Liver (tissue), 9 donors: Measurements from ENCODE around the gene IER5. TPM values are rescaled to one million over a fixed set of nuclear protein-coding genes. Genes with fewer than 3 reads are reported as not detected.

Experiments
- DNase-seq: peaks from one replicate; pipeline ENCODE4 v3.0.0-alpha.2; 2017; ENCODE audit warnings: low spot score
- H3K27ac ChIP-seq, 2 donors: one replicate each; pipeline ENCODE4 v1.7.0; 2013; ENCODE audit warnings: inconsistent platforms in 2 of 2, low read length in 2 of 2, control low read depth in 1 of 2, low read depth in 1 of 2, mild to moderate bottlenecking in 1 of 2
- H3K27me3 ChIP-seq, 4 donors: one replicate each; pipeline versions ENCODE4 v1.6.1 to v1.7.0; 2013; ENCODE audit warnings: low read length in 3 of 4, inconsistent platforms in 1 of 4, mild to moderate bottlenecking in 1 of 4, moderate library complexity in 1 of 4; ENCODE audit not compliant: control insufficient read depth in 4 of 4, insufficient read depth in 4 of 4
- H3K36me3 ChIP-seq, 4 donors: one replicate each; pipeline versions ENCODE4 v1.6.1 to v1.7.0; 2013; ENCODE audit warnings: low read length in 3 of 4, mild to moderate bottlenecking in 3 of 4, low read depth in 1 of 4, moderate library complexity in 1 of 4; ENCODE audit not compliant: control insufficient read depth in 4 of 4, insufficient read depth in 3 of 4
- H3K4me1 ChIP-seq, 4 donors: one replicate each; pipeline versions ENCODE4 v1.6.1 to v1.7.0; 2013; ENCODE audit warnings: low read length in 3 of 4, mild to moderate bottlenecking in 3 of 4, moderate library complexity in 1 of 4; ENCODE audit not compliant: control insufficient read depth in 4 of 4, insufficient read depth in 4 of 4
- H3K4me3 ChIP-seq, 3 donors: one replicate each; pipeline versions ENCODE4 v1.6.1 to v1.7.0; 2013; ENCODE audit warnings: low read length in 3 of 3, control low read depth in 1 of 3, low read depth in 1 of 3, mild to moderate bottlenecking in 1 of 3
- H3K9ac ChIP-seq, 2 donors: one replicate each; pipeline ENCODE4 v1.7.0; 2013; ENCODE audit warnings: low read length in 2 of 2, mild to moderate bottlenecking in 2 of 2, moderate library complexity in 2 of 2, control low read depth in 1 of 2, low read depth in 1 of 2
- H3K9me3 ChIP-seq, 4 donors: one replicate each; pipeline versions ENCODE4 v1.6.1 to v1.7.0; 2013; ENCODE audit warnings: low read length in 3 of 4; ENCODE audit not compliant: control insufficient read depth in 4 of 4
- EGR1 ChIP-seq, 2 donors: IDR thresholded peaks; 2 replicates each; pipeline ENCODE4 v1.6.1; 2016 to 2018; ENCODE audit warnings: antibody characterized with exemption in 2 of 2, low read depth in 2 of 2
- FOXA1 ChIP-seq: IDR thresholded peaks from 2 replicates; pipeline ENCODE4 v1.6.1; 2016; ENCODE audit warnings: antibody characterized with exemption
- FOXA2 ChIP-seq: IDR thresholded peaks from 2 replicates; pipeline ENCODE4 v1.6.1; 2016; ENCODE audit warnings: antibody characterized with exemption
- GABPA ChIP-seq, 2 donors: IDR thresholded peaks in 1 of 2; conservative IDR thresholded peaks in 1 of 2; 2 replicates each; pipeline ENCODE4 v1.6.1; 2016; ENCODE audit warnings: antibody characterized with exemption in 2 of 2, mild to moderate bottlenecking in 1 of 2, moderate library complexity in 1 of 2
- HNF4A ChIP-seq, 2 donors: conservative IDR thresholded peaks; 2 replicates each; pipeline ENCODE4 v1.6.1; 2016; ENCODE audit warnings: antibody characterized with exemption in 2 of 2, mild to moderate bottlenecking in 2 of 2
- HNF4G ChIP-seq: IDR thresholded peaks from 2 replicates; pipeline ENCODE4 v1.6.1; 2016; ENCODE audit warnings: antibody characterized with exemption
- JUND ChIP-seq, 2 donors: IDR thresholded peaks; 2 replicates each; pipeline ENCODE4 v1.6.1; 2016; ENCODE audit warnings: antibody characterized with exemption in 2 of 2
- NR2F2 ChIP-seq: IDR thresholded peaks from 2 replicates; pipeline ENCODE4 v1.6.1; 2016; ENCODE audit warnings: antibody characterized with exemption
- RAD21 ChIP-seq, 2 donors: IDR thresholded peaks; 2 replicates each; pipeline ENCODE4 v1.6.1; 2016; ENCODE audit warnings: antibody characterized with exemption in 2 of 2, mild to moderate bottlenecking in 2 of 2
- REST ChIP-seq: IDR thresholded peaks from 2 replicates; pipeline ENCODE4 v1.6.1; 2016; ENCODE audit warnings: antibody characterized with exemption, mild to moderate bottlenecking
- RXRA ChIP-seq, 2 donors: IDR thresholded peaks; 2 replicates each; pipeline ENCODE4 v1.6.1; 2017 to 2018; ENCODE audit warnings: antibody characterized with exemption in 2 of 2, mild to moderate bottlenecking in 1 of 2
- SP1 ChIP-seq: IDR thresholded peaks from 2 replicates; pipeline ENCODE4 v1.6.1; 2018; ENCODE audit warnings: antibody characterized with exemption, mild to moderate bottlenecking
- TAF1 ChIP-seq: conservative IDR thresholded peaks from 2 replicates; pipeline ENCODE4 v1.6.1; 2016; ENCODE audit warnings: antibody characterized with exemption, mild to moderate bottlenecking
- YY1 ChIP-seq: IDR thresholded peaks from 2 replicates; pipeline ENCODE4 v1.6.1; 2016; ENCODE audit warnings: antibody characterized with exemption, mild to moderate bottlenecking
- WGBS: extraction: QIAGEN DNeasy Blood & Tissue Kit; methylation state at CpG from one replicate; pipeline ENCODE4 v1.1.7; 2013; 5-methylcytosine and 5-hydroxymethylcytosine counted together
- polyA plus RNA-seq, 2 donors: library from polyadenylated mRNA; stranded (reverse) in 1 of 2; unstranded in 1 of 2; fragments of 200-250 nt in 1 of 2; fragments of >200 nt in 1 of 2; fragmentation: Nextera tagmentation in 1 of 2; extraction: Ambion mirVana in 1 of 2; gene quantifications; one replicate each; pipeline versions ENCODE4 v1.2.1 to v1.2.3, GENCODE V29; 2013 to 2015
- total RNA-seq, 2 donors: library from RNA; depleted of rRNA; stranded (reverse); fragments of >200 nt; gene quantifications; one replicate each; pipeline ENCODE4 v1.2.3, GENCODE V29; 2014
- TF ChIP-seq, protein P1 (sequence below): fragments of 150-350 bp; IDR thresholded peaks from 2 replicates; pipeline ENCODE4 v1.5.1; 2017; ENCODE audit warnings: improper control_type of control experiment, low read depth, low read length; ENCODE audit not compliant: missing input control
- TF ChIP-seq, protein P2 (sequence below): IDR thresholded peaks from 2 replicates; pipeline ENCODE4 v1.6.1; 2016; ENCODE audit warnings: antibody characterized with exemption
- TF ChIP-seq, protein P3 (sequence below): IDR thresholded peaks from 2 replicates; pipeline ENCODE4 v1.6.1; 2016; ENCODE audit warnings: antibody characterized with exemption
- TF ChIP-seq, protein P4 (sequence below): IDR thresholded peaks from 2 replicates; pipeline ENCODE4 v1.6.1; 2016; ENCODE audit warnings: antibody characterized with exemption
- donor health status: healthy.
- donor health status: healthy.
- donor health status: healthy.
- donor health status: healthy.
- donor health status: healthy.

IER5 gene
- total and polyA plus RNA-seq, 4 donors, result 0.56 to 8.4 (median 2.4) TPM

- DNase-seq, result no peak
- WGBS, result 83% methylated on average over 8 of the region's 8 CpGs
- Histone ChIP-seq H3K9me3 (no peaks in the 10 kb centered on the region), H3K27ac (no peak overlapping the region), H3K27me3 (no peaks in the 10 kb centered on the region), H3K36me3 (no peaks in the 10 kb centered on the region), H3K4me3 (no peak overlapping the region), H3K9ac (no peak overlapping the region), H3K4me1 (peaks cover 0 to 35% (median 16%) of the 10 kb centered on the region in 4 donors)
- TF ChIP-seq JUND (IDR thresholded peaks at IDR 0.05), result no peak
- TF ChIP-seq TAF1, result no peak
- no peak for TF ChIP-seq SP1
- no peak for TF ChIP-seq EGR1 (IDR thresholded peaks at IDR 0.05; ENCODE audit: low read depth in 2 of 2)
- no peak for TF ChIP-seq HNF4G
- no peak for TF ChIP-seq FOXA2
- TF ChIP-seq, protein P1, sequence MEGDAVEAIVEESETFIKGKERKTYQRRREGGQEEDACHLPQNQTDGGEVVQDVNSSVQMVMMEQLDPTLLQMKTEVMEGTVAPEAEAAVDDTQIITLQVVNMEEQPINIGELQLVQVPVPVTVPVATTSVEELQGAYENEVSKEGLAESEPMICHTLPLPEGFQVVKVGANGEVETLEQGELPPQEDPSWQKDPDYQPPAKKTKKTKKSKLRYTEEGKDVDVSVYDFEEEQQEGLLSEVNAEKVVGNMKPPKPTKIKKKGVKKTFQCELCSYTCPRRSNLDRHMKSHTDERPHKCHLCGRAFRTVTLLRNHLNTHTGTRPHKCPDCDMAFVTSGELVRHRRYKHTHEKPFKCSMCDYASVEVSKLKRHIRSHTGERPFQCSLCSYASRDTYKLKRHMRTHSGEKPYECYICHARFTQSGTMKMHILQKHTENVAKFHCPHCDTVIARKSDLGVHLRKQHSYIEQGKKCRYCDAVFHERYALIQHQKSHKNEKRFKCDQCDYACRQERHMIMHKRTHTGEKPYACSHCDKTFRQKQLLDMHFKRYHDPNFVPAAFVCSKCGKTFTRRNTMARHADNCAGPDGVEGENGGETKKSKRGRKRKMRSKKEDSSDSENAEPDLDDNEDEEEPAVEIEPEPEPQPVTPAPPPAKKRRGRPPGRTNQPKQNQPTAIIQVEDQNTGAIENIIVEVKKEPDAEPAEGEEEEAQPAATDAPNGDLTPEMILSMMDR, result no peak
- no peak for TF ChIP-seq HNF4A (conservative IDR thresholded peaks at IDR 0.05)
- TF ChIP-seq, protein P2, sequence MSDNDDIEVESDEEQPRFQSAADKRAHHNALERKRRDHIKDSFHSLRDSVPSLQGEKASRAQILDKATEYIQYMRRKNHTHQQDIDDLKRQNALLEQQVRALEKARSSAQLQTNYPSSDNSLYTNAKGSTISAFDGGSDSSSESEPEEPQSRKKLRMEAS, result no peak
- no peak for TF ChIP-seq REST
- no peak for TF ChIP-seq YY1
- no peak for TF ChIP-seq GABPA (IDR thresholded peaks at IDR 0.05 in 1 of 2, conservative IDR thresholded peaks at IDR 0.05 in 1 of 2)
- no peak for TF ChIP-seq FOXA1
- TF ChIP-seq, protein P3, sequence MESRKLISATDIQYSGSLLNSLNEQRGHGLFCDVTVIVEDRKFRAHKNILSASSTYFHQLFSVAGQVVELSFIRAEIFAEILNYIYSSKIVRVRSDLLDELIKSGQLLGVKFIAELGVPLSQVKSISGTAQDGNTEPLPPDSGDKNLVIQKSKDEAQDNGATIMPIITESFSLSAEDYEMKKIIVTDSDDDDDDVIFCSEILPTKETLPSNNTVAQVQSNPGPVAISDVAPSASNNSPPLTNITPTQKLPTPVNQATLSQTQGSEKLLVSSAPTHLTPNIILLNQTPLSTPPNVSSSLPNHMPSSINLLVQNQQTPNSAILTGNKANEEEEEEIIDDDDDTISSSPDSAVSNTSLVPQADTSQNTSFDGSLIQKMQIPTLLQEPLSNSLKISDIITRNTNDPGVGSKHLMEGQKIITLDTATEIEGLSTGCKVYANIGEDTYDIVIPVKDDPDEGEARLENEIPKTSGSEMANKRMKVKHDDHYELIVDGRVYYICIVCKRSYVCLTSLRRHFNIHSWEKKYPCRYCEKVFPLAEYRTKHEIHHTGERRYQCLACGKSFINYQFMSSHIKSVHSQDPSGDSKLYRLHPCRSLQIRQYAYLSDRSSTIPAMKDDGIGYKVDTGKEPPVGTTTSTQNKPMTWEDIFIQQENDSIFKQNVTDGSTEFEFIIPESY, result no peak
- no peak for TF ChIP-seq RAD21 (IDR thresholded peaks at IDR 0.05)
- TF ChIP-seq, protein P4, sequence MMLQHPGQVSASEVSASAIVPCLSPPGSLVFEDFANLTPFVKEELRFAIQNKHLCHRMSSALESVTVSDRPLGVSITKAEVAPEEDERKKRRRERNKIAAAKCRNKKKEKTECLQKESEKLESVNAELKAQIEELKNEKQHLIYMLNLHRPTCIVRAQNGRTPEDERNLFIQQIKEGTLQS, result no peak
- no peak for TF ChIP-seq NR2F2
- no peak for TF ChIP-seq RXRA (IDR thresholded peaks at IDR 0.05)
Observed at GRCh38 chr1:181091309-181092040, 3.0 kb downstream of the IER5 start.
